Natural killer cell treated with Interleukin-12 subunit alpha and Interleukin-12 subunit beta and Interleukin-15 and Interleukin-18, amount 100 ng/mL, for 72 hours (primary cell): ENCODE results near the gene CASK. TPM values are rescaled to one million over a fixed set of nuclear protein-coding genes. Genes with fewer than 3 reads are reported as not detected.

Source experiments
- ATAC-seq, 2 donors: fragments of 150-1000 bp; cut with Tn5 transposase in 1 of 2; sonication (Bioruptor Pico), chemical (Tn5 transposase) in 1 of 2; 2 replicates each; pipeline ENCODE4 v1.10.0; 2021
- DNase-seq: peaks from one replicate; pipeline ENCODE4 v3.0.0; 2022; ENCODE audit warnings: low spot score
- H3K27ac Mint-ChIP-seq, 2 donors: 1 replicate in 1 of 2; 2 replicates in 1 of 2; pipeline ENCODE4 v1.8.0; 2022; ENCODE audit warnings: mixed read lengths in 2 of 2, mild to moderate bottlenecking in 1 of 2, moderate library complexity in 1 of 2
- H3K27me3 Mint-ChIP-seq, 2 donors: 1 replicate in 1 of 2; 2 replicates in 1 of 2; pipeline ENCODE4 v1.8.0; 2022; ENCODE audit warnings: mixed read lengths in 2 of 2
- H3K36me3 Mint-ChIP-seq: one replicate; pipeline ENCODE4 v1.8.0; 2022; ENCODE audit warnings: mixed read lengths
- H3K4me1 Mint-ChIP-seq, 2 donors: 1 replicate in 1 of 2; 2 replicates in 1 of 2; pipeline ENCODE4 v1.8.0; 2022; ENCODE audit warnings: low read depth in 2 of 2, mixed read lengths in 2 of 2, mild to moderate bottlenecking in 1 of 2
- H3K4me3 Mint-ChIP-seq: one replicate; pipeline ENCODE4 v1.8.0; 2022; ENCODE audit warnings: mixed read lengths
- H3K9me3 Mint-ChIP-seq: 2 replicates; pipeline ENCODE4 v1.8.0; 2022; ENCODE audit warnings: mixed read lengths
- total RNA-seq, 2 donors: library from RNA; stranded (reverse); gene quantifications; one replicate each; pipeline ENCODE4 v1.2.3, GENCODE V29; 2022

CASK gene
- total RNA-seq, 2 donors from 2014 or later, result 30.5 to 55.3 TPM

DNA sequence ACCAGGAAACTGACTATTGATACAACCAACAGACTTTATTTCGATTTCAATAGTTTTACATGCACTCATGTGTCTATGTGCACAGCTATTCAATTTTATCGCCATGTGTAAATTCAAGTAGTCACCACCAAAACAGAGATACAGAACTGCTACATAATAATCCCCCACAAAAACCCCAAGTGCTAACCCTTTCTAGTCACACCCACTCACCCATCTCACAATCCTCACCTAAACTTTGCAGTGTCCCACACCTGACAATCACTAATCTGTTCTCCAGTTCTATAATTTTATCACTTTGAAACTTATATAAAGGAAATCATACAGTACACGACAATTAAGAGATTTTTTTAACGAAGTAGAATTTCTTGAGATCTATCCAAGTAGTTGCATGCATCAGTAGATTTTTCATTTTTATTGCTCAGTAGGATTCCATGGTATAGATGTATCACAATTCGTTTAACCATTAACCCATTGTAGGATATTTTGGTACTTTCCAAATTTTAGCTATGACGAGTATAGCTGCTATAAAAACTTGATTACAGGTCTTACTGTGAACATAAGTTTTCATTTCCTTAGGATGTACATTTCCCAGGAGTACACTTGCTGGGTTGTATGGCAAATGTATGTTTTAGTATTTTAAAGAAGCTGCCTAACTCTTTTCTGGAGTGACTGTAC, 85.9 kb downstream of the CASK start:
- H3K27ac Mint-ChIP-seq, result no peak overlapping the region
- ATAC-seq (no peak), DNase-seq (no peak)
- H3K27me3 Mint-ChIP-seq, result peaks cover 0 to 2% of the 10 kb centered on the region in 2 donors
- H3K9me3 Mint-ChIP-seq, result peaks cover 5% of the 10 kb centered on the region
- peak overlapping the region; percentile 18 for H3K4me3 Mint-ChIP-seq
- H3K4me1 Mint-ChIP-seq, result peaks cover 5 to 12% of the 10 kb centered on the region in 2 donors
- peaks cover 4% of the 10 kb centered on the region for H3K36me3 Mint-ChIP-seq

DNA sequence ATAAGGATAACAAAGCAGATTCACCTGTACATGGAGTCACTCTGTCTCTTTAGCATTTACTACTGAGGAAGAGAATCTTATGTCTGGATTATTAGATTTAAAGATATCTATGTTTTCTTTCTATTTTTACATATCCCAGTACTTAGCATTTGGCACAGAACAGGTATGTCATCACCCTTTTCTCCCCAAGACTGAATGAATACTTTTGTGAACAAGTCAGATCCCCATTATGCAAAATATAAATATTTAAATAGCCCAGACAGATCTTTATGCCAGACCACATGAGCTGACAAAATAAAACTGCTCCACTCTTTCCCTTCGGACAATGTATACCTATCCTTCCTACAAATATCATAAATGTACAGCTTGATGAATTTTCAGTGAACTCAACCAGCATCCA, 94.5 kb downstream of the CASK start:
- Mint-ChIP-seq H3K4me1 (peaks cover 3 to 7% of the 10 kb centered on the region in 2 donors), H3K36me3 (no peaks in the 10 kb centered on the region), H3K27me3 (no peaks in the 10 kb centered on the region), H3K4me3 (no peak overlapping the region), H3K9me3 (no peaks in the 10 kb centered on the region), H3K27ac (no peak overlapping the region)
- no peak for ATAC-seq
- DNase-seq, result no peak

DNA sequence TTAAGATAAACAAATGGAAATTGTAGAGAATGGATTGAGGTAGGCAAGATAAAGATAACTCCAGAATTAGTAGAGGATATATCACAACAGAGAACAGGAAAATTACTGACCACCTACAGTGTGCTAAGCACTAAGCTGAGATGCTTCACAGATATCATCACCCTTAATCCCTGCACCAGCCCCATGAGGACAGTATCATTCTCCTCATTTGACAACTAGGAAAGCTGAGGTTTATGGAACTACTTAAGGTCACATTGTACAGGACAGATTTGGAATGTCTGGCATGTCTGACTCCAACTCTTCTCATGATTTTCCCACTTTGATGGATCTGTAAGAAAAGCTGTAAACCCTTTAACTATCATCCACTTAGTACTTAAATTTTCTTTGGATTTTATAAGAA, 95.5 kb downstream of the CASK start:
- Mint-ChIP-seq H3K4me3 (no peak overlapping the region), H3K27me3 (no peaks in the 10 kb centered on the region), H3K9me3 (no peaks in the 10 kb centered on the region), H3K4me1 (peaks cover 3 to 13% of the 10 kb centered on the region in 2 donors), H3K36me3 (no peaks in the 10 kb centered on the region), H3K27ac (no peak overlapping the region)
- no peak for DNase-seq
- ATAC-seq, result no peak

DNA sequence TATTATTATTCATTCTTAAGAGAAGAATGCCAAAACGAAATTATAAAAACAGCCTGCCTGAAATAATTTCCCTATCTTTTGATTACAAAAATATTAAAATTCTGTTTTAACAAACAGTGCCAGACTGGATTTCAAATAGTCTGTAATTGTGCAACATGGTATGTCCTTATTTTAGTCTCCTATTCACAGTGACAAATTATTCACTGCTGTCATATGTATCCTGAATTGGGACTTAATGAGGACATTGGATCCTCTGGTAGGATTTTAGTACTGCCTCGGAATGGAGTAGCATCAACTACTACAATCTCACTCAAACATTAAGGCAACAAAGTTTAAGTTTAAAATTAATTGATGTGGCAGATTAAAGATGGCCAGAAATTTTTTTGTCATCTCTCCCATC, 97.6 kb downstream of the CASK start:
- H3K9me3 Mint-ChIP-seq, result no peaks in the 10 kb centered on the region
- no peak overlapping the region for H3K27ac Mint-ChIP-seq
- no peak for ATAC-seq

DNA sequence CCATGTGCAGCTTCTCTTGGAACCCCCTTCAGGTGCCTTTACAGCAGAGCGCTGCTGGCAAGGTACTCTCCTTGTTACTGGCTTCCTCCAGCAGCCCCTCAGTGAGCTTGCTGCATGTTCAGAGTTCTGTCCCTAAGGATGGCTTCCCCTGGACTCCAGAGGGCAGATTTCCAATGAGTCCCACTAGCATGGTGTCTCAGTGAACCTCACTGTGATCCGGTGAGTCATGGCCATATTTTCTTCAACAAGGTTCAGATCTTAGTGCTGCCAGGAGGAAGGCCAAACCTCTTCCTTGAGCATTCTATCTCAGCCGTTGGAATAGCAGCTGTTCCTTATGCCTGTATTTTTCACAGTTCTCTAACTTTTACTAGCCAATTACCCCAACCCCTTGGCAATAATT, 98.8 kb downstream of the CASK start:
- ATAC-seq, result no peak
- H3K9me3 Mint-ChIP-seq, result no peaks in the 10 kb centered on the region
- no peaks in the 10 kb centered on the region for H3K27me3 Mint-ChIP-seq
- no peak overlapping the region for H3K27ac Mint-ChIP-seq
- H3K36me3 Mint-ChIP-seq, result peaks cover 4% of the 10 kb centered on the region
- H3K4me3 Mint-ChIP-seq, result no peak overlapping the region
- no peak for DNase-seq
- H3K4me1 Mint-ChIP-seq, result peaks cover 7 to 20% of the 10 kb centered on the region in 2 donors

More for the DNA sequence above, 97.6 kb downstream of the CASK start:
- DNase-seq, result no peak
- H3K27me3 Mint-ChIP-seq, result no peaks in the 10 kb centered on the region
- no peak overlapping the region for H3K4me3 Mint-ChIP-seq
- peaks cover 7 to 20% of the 10 kb centered on the region in 2 donors for H3K4me1 Mint-ChIP-seq
- H3K36me3 Mint-ChIP-seq, result peaks cover 4% of the 10 kb centered on the region

DNA sequence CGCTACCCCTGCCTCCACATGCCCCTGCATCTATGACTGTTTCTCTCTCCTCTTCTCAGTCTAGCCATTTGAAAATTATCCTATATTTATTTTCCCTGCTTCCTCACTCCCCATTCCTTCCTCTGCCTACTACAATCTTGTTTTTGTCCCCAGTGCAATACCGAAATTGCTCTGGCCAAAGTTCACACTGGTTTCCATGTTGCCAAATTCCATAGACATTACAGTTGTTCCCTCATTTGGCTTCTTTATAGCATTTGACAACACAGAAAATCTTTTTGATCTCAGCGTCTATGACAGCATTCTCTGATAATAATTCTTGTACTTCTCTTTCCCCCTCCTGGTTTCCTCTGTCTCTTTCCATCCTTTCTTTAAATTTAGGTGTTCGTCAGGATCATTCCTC, 100.0 kb downstream of the CASK start:
- no peak overlapping the region for H3K27ac Mint-ChIP-seq
- peaks cover 4% of the 10 kb centered on the region for H3K36me3 Mint-ChIP-seq
- H3K27me3 Mint-ChIP-seq, result no peaks in the 10 kb centered on the region
- DNase-seq (no peak), ATAC-seq (no peak)
- no peak overlapping the region for H3K4me3 Mint-ChIP-seq
- H3K4me1 Mint-ChIP-seq, result peaks cover 7 to 13% of the 10 kb centered on the region in 2 donors
- H3K9me3 Mint-ChIP-seq, result no peaks in the 10 kb centered on the region

DNA sequence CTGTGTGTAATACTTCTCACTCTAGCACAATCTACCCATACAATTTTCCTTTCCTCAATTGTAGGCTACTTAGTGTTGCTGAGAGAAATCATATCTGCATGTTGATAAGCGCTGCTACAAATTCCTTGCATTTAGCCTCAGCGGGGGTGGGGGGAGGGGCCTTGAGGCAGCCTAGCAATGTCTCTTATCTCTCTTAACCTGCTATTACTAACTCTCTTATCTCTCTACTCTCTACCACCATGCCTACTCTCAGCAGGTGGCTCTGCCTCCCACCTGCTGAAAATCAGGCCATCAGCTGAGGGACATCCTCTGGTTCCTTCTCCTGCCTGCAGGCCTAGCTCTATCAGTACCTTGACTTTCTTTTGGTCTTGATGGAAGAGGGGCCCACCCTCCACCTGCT, 100.5 kb downstream of the CASK start:
- DNase-seq (no peak), ATAC-seq (no peak)
- Mint-ChIP-seq H3K27ac (no peak overlapping the region), H3K36me3 (peaks cover 4% of the 10 kb centered on the region), H3K4me1 (peaks cover 7 to 13% of the 10 kb centered on the region in 2 donors), H3K9me3 (no peaks in the 10 kb centered on the region), H3K27me3 (no peaks in the 10 kb centered on the region), H3K4me3 (no peak overlapping the region)

DNA sequence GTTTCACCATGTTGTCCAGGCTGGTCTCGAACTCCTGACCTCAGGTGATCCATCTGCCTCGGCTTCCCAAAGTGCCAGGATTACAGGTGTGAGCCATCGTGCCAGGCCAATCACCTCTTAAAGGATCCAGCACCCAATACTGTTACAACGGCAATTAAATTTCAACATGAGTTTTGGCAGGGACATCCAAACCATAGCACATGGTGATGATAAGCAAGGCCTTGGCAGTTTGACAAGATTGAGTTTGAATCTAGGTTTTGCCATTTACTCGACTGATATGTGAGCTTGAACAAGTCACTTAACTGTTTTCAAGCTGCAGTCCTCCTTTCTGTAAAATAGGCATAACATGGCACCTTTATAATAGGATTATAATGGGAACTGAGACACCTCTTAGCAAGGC, 115.3 kb downstream of the CASK start:
- peaks cover 2 to 7% of the 10 kb centered on the region in 2 donors for H3K4me1 Mint-ChIP-seq
- H3K9me3 Mint-ChIP-seq, result no peaks in the 10 kb centered on the region
- ATAC-seq (no peak), DNase-seq (no peak)
- H3K4me3 Mint-ChIP-seq, result no peak overlapping the region
- peaks cover 0 to 2% of the 10 kb centered on the region in 2 donors for H3K27me3 Mint-ChIP-seq
- no peak overlapping the region for H3K27ac Mint-ChIP-seq
- H3K36me3 Mint-ChIP-seq, result peaks cover 5% of the 10 kb centered on the region

DNA sequence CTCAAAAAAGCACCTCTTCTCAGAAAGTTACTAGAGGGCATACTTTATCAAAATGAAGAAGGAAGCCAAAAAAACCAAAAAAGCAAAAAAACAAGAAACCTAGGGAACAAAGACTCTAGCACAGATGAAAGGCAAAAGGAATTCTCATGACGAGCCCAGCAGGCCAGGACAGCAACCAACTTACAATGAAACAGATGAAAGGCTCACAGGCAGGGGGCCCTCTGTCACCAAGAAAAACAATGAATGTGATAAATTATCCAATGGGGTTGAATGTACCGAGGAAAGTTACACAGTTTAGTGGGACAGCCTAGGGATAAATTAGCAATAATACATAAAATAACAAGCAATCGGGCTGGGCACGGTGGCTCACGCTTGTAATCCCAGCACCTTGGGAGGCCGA, 120.4 kb downstream of the CASK start:
- DNase-seq, result no peak
- Mint-ChIP-seq H3K4me3 (no peak overlapping the region), H3K27me3 (peaks cover 0 to 2% of the 10 kb centered on the region in 2 donors), H3K27ac (no peak overlapping the region), H3K9me3 (no peaks in the 10 kb centered on the region), H3K4me1 (peaks cover 2 to 11% of the 10 kb centered on the region in 2 donors), H3K36me3 (peaks cover 4% of the 10 kb centered on the region)
- no peak for ATAC-seq

DNA sequence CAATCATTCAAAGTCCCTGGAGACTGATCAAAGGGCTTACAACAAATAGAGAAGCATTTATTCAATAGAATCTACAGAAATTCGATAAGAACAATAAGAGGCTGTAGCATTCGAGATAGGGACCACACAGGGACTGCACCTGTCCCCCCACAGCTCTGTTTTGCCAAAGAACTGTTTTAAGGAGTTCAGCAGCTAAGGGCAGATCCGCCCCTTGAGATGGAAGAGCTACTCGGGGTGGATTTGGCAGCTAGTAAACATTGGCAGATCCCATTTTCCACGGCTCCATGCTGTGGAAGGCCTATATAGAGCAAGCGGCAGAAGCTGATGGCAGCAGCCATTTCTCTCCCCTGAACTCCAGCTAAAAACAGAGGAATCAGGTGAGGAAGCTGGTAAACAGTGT, 123.7 kb downstream of the CASK start:
- no peak for ATAC-seq
- Mint-ChIP-seq H3K36me3 (peaks cover 4% of the 10 kb centered on the region), H3K27me3 (peaks cover 0 to 5% of the 10 kb centered on the region in 2 donors), H3K4me3 (no peak overlapping the region), H3K4me1 (peaks cover 5 to 21% of the 10 kb centered on the region in 2 donors), H3K27ac (no peak overlapping the region), H3K9me3 (no peaks in the 10 kb centered on the region)
- no peak for DNase-seq

DNA sequence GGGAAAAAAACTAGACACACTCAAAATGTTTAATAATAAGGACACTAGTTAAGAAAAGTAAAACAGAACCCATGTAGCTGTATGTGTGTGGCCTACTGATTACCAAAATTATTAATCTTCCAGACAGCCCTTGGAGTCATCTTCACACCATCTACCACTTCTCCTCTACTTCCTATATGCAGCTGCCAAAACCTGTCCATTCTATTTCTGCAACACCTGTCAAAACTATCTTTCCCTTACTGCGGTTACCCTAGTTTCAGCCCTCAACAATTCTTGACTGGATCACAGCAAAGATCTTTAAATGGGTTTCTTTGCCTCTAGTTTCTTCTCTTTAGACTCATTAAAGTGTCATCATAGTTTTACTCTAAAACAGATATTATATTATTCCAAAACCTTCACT, 126.8 kb downstream of the CASK start:
- ATAC-seq, result peak in 1 of 2 donors; percentile 43
- H3K36me3 Mint-ChIP-seq, result no peaks in the 10 kb centered on the region
- H3K27me3 Mint-ChIP-seq, result peaks cover 0 to 3% of the 10 kb centered on the region in 2 donors
- H3K9me3 Mint-ChIP-seq, result no peaks in the 10 kb centered on the region
- H3K4me1 Mint-ChIP-seq, result peaks cover 2 to 16% of the 10 kb centered on the region in 2 donors
- peak overlapping the region; percentile 5 for H3K4me3 Mint-ChIP-seq
- DNase-seq, result no peak
- peak overlapping the region in 1 of 2 donors; percentile 35 for H3K27ac Mint-ChIP-seq

DNA sequence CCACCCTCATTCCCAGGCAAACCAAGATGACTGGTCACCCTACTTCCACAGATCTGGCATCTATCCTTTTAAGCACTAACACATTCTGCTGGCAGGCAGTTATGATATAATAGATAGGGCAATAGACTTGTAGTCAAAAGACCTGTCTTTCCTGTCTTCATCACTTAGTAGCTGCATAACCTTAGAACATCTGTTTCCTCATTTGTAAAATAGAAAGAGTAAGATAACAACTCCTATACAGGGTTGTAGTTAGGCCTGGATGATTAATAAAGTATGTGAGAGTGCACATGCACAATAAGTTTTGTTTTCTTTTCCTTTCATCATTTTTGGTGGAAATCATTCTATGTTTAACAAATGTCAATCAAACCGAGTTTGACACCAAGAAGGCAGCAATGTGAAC, 127.3 kb downstream of the CASK start:
- DNase-seq, result no peak
- H3K27me3 Mint-ChIP-seq, result peaks cover 0 to 3% of the 10 kb centered on the region in 2 donors
- H3K9me3 Mint-ChIP-seq, result no peaks in the 10 kb centered on the region
- H3K36me3 Mint-ChIP-seq, result no peaks in the 10 kb centered on the region
- no peak overlapping the region for H3K4me3 Mint-ChIP-seq
- ATAC-seq, result no peak
- H3K27ac Mint-ChIP-seq, result peak overlapping the region in 1 of 2 donors; percentile 35
- H3K4me1 Mint-ChIP-seq, result peaks cover 2 to 16% of the 10 kb centered on the region in 2 donors

DNA sequence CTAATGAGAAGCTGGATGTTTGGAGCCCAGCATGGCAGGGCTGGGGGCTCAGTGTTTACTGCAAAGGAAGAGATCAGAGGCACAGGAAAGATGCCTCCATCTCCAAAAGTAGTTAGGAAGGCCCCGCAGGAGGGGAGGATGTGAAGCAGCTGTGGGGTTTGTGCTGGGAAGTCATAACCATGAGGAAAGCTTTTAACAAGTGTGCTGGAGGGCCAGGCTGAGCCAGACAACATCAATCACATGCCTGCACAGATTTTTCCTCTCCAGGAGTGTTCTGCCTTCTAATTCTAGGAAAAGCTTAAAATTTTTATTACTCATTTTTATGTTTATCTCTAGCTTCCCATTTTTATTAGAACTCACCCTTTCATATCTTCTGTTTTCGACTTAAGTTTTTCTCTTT, 134.0 kb downstream of the CASK start:
- peaks cover 0 to 6% of the 10 kb centered on the region in 2 donors for H3K27me3 Mint-ChIP-seq
- H3K9me3 Mint-ChIP-seq, result no peaks in the 10 kb centered on the region
- H3K4me1 Mint-ChIP-seq, result peaks cover 5 to 10% of the 10 kb centered on the region in 2 donors
- H3K27ac Mint-ChIP-seq, result no peak overlapping the region
- no peak for DNase-seq
- H3K36me3 Mint-ChIP-seq, result no peaks in the 10 kb centered on the region
- ATAC-seq, result no peak
- H3K4me3 Mint-ChIP-seq, result no peak overlapping the region

DNA sequence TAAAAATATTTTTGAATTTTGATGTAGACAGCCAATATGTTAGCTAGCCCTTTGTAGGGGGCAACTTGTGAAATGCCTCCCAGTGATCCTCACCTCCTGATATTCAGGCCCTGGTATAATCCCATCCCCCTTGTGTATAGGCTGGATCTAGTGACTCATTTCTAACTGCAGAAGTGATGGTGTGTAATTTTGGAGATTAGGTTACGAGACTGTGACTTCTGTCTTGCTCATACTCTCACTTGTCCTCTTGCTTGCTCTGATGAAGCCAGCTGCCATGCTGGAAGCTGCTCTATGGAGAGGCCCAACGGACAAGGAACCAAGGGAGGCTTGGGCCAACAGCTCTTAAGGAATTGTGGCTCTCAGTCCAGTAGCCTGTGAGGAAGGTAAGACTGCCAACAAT, 137.7 kb downstream of the CASK start:
- Mint-ChIP-seq H3K9me3 (no peaks in the 10 kb centered on the region), H3K27me3 (peaks cover 0 to 6% of the 10 kb centered on the region in 2 donors), H3K27ac (no peak overlapping the region), H3K36me3 (no peaks in the 10 kb centered on the region), H3K4me3 (no peak overlapping the region), H3K4me1 (peaks cover 5 to 10% of the 10 kb centered on the region in 2 donors)
- ATAC-seq (peak; percentile 24 to 54), DNase-seq (no peak)

DNA sequence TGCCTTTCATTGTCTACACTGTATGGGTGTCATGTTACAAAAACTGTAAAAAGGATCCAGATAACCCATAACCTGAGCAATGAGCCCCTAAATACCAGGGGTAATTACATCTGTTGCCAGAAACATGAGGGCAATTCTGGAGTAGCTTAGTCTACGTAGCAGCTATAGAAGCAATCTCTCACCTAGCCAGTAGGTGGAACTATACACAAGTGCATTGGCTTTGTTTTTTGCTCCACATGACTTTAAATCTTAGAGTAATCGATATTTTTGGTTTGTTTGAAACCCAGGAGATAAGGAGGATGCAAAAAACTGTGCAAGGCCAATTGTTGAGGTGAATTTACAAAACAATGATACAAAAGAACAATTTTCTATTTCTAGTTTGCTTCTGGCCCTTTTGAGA, 141.9 kb downstream of the CASK start:
- peaks cover 0 to 6% of the 10 kb centered on the region in 2 donors for H3K4me1 Mint-ChIP-seq
- no peak for ATAC-seq
- DNase-seq, result no peak

More for the DNA sequence above, 141.9 kb downstream of the CASK start:
- no peaks in the 10 kb centered on the region for H3K9me3 Mint-ChIP-seq
- H3K4me3 Mint-ChIP-seq, result no peak overlapping the region
- peaks cover 0 to 1% of the 10 kb centered on the region in 2 donors for H3K27me3 Mint-ChIP-seq
- H3K36me3 Mint-ChIP-seq, result no peaks in the 10 kb centered on the region
- peak overlapping the region in 1 of 2 donors; percentile 31 for H3K27ac Mint-ChIP-seq
